Neural cell (in vitro differentiated cells): ENCODE measurements around the gene CBR4. TPM values are rescaled to one million over a fixed set of nuclear protein-coding genes. Genes with fewer than 3 reads are reported as not detected.

Experiments
- H2AFZ ChIP-seq: fragments of 200-600, 300-800 bp; sonication (generic), shearing (Covaris generic); 2 replicates; pipeline ENCODE4 v1.6.0; 2014; ENCODE audit warnings: low read depth, mild to moderate bottlenecking, antibody characterized with exemption, low read length, moderate library complexity
- H3F3A ChIP-seq: fragments of 200-600 bp; shearing (Covaris generic); 2 replicates; pipeline ENCODE4 v1.6.1; 2016; ENCODE audit warnings: mild to moderate bottlenecking, moderate library complexity, mixed read lengths, antibody characterized with exemption, low read length; ENCODE audit not compliant: insufficient read depth, poor library complexity, severe bottlenecking
- H3K27ac ChIP-seq: fragments of 200-600, 300-800 bp; sonication (generic), shearing (Covaris generic); 2 replicates; pipeline ENCODE4 v1.5.1; 2014; ENCODE audit warnings: mild to moderate bottlenecking, low read length, moderate library complexity
- H3K27me3 ChIP-seq: fragments of 300-800, 200-600 bp; sonication (generic), shearing (Covaris generic); 2 replicates; pipeline ENCODE4 v1.6.0; 2014; ENCODE audit warnings: mild to moderate bottlenecking, low read depth, low read length, moderate library complexity; ENCODE audit not compliant: insufficient read depth
- H3K36me3 ChIP-seq: fragments of 300-800, 200-600 bp; sonication (generic), shearing (Covaris generic); 2 replicates; pipeline ENCODE4 v1.5.1; 2014; ENCODE audit warnings: mild to moderate bottlenecking, antibody characterized with exemption, low read length, moderate library complexity; ENCODE audit not compliant: insufficient read depth
- H3K4me2 ChIP-seq: fragments of 300-800, 200-600 bp; sonication (generic), shearing (Covaris generic); 2 replicates; pipeline ENCODE4 v1.6.0; 2014; ENCODE audit warnings: mild to moderate bottlenecking, low read length
- H3K4me3 ChIP-seq: fragments of 300-800, 200-600 bp; sonication (generic), shearing (Covaris generic); 2 replicates; pipeline ENCODE4 v1.5.1; 2014; ENCODE audit warnings: mild to moderate bottlenecking, low read length, moderate library complexity
- H3K79me2 ChIP-seq: fragments of 200-600 bp; shearing (Covaris generic); replicated peaks from 2 replicates; pipeline ENCODE4 v1.6.0; 2014; ENCODE audit warnings: mild to moderate bottlenecking, low read length, moderate library complexity; ENCODE audit not compliant: insufficient read depth
- H3K9ac ChIP-seq: fragments of 300-800, 200-600 bp; sonication (generic), shearing (Covaris generic); 2 replicates; pipeline ENCODE4 v1.6.1; 2016; ENCODE audit warnings: mild to moderate bottlenecking, low read length, mixed read lengths
- H3K9me2 ChIP-seq: fragments of 200-600 bp; shearing (Covaris generic); 2 replicates; pipeline ENCODE4 v1.6.1; 2016; ENCODE audit warnings: mild to moderate bottlenecking, low read length, mixed read lengths; ENCODE audit not compliant: insufficient read depth
- H3K9me3 ChIP-seq: fragments of 200-600, 300-800 bp; sonication (generic), shearing (Covaris generic); 2 replicates; pipeline ENCODE4 v1.6.1; 2016; ENCODE audit warnings: mild to moderate bottlenecking, mixed run types, low read length, moderate library complexity, mixed read lengths
- H4K20me1 ChIP-seq: fragments of 200-600 bp; shearing (Covaris generic); 2 replicates; pipeline ENCODE4 v1.6.1; 2016; ENCODE audit warnings: mild to moderate bottlenecking, mixed run types; ENCODE audit not compliant: insufficient read depth
- EP300 ChIP-seq: fragments of 450-650 bp; conservative IDR thresholded peaks from 2 replicates; pipeline ENCODE4 v1.6.1; 2014; ENCODE audit warnings: antibody characterized with exemption, mild to moderate bottlenecking, moderate library complexity; ENCODE audit not compliant: poor library complexity, severe bottlenecking
- EZH2 ChIP-seq: fragments of 200-600, 300-800 bp; shearing (Covaris generic), sonication (generic); IDR thresholded peaks from 2 replicates; pipeline ENCODE4 v1.6.1; 2014; ENCODE audit warnings: antibody characterized with exemption, low read length, borderline replicate concordance, mild to moderate bottlenecking; ENCODE audit not compliant: insufficient read depth, poor library complexity, severe bottlenecking
- MXI1 ChIP-seq: fragments of 450-650 bp; conservative IDR thresholded peaks from 2 replicates; pipeline ENCODE4 v1.6.1; 2014; ENCODE audit warnings: antibody characterized with exemption, mild to moderate bottlenecking; ENCODE audit not compliant: poor library complexity, severe bottlenecking
- POLR2AphosphoS5 ChIP-seq: IDR thresholded peaks from 2 replicates; pipeline ENCODE4 v1.6.1; 2012
- RAD21 ChIP-seq: fragments of 450-650 bp; conservative IDR thresholded peaks from 2 replicates; pipeline ENCODE4 v1.6.1; 2014; ENCODE audit warnings: antibody characterized with exemption, mild to moderate bottlenecking, moderate library complexity
- SMC3 ChIP-seq: fragments of 450-650 bp; conservative IDR thresholded peaks from 2 replicates; pipeline ENCODE4 v1.6.1; 2014; ENCODE audit warnings: antibody characterized with exemption, mild to moderate bottlenecking, moderate library complexity; ENCODE audit not compliant: poor library complexity
- TAF1 ChIP-seq: IDR thresholded peaks from 2 replicates; pipeline ENCODE4 v1.6.1; 2012; ENCODE audit warnings: low read depth
- polyA plus RNA-seq: library from polyadenylated mRNA; depleted of rRNA; stranded (reverse); fragments of >200 nt; gene quantifications from 2 replicates; pipeline ENCODE4 v1.2.3, GENCODE V29; 2014
- TF ChIP-seq, protein P1 (sequence below): fragments of 450-650 bp; IDR thresholded peaks from 2 replicates; pipeline ENCODE4 v1.5.1; 2014; ENCODE audit warnings: antibody characterized with exemption, mild to moderate bottlenecking, moderate library complexity; ENCODE audit not compliant: poor library complexity, severe bottlenecking
- TF ChIP-seq, protein P2 (sequence below): IDR thresholded peaks from 2 replicates; pipeline ENCODE4 v1.6.1; 2012; ENCODE audit warnings: borderline replicate concordance

CBR4 gene
- polyA plus RNA-seq, 1 donor from 2014 or later = 32.2 TPM

DNA sequence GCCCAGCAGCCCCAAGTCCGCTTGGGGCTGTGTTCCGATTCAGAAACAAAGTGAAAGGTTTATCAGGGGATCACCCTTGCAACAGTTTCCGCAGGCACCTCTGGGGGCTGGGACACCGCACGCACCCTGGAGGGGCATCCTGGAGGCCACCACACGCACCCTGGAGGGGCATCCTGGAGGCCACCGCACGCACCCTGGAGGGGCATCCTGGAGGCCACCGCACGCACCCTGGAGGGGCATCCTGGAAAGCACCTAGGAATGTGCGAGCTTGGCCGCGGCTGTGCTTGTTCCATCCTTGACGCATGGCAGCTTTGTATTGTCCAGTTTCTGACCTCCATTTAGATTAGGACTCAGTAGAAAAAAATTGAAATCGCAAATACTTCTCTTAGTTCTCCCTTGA is 21.3 kb upstream of the CBR4 start:
- no peak overlapping the region for H2AFZ ChIP-seq
- H3K4me2 ChIP-seq = no peak overlapping the region
- H3K36me3 ChIP-seq = no peaks in the 10 kb centered on the region
- TF ChIP-seq EZH2 (no peak), SMC3 (no peak), TAF1 (no peak), MXI1 (no peak), RAD21 (no peak), EP300 (no peak), POLR2AphosphoS5 (no peak)
- TF ChIP-seq, protein P1, sequence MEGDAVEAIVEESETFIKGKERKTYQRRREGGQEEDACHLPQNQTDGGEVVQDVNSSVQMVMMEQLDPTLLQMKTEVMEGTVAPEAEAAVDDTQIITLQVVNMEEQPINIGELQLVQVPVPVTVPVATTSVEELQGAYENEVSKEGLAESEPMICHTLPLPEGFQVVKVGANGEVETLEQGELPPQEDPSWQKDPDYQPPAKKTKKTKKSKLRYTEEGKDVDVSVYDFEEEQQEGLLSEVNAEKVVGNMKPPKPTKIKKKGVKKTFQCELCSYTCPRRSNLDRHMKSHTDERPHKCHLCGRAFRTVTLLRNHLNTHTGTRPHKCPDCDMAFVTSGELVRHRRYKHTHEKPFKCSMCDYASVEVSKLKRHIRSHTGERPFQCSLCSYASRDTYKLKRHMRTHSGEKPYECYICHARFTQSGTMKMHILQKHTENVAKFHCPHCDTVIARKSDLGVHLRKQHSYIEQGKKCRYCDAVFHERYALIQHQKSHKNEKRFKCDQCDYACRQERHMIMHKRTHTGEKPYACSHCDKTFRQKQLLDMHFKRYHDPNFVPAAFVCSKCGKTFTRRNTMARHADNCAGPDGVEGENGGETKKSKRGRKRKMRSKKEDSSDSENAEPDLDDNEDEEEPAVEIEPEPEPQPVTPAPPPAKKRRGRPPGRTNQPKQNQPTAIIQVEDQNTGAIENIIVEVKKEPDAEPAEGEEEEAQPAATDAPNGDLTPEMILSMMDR = no peak
- TF ChIP-seq, protein P2, sequence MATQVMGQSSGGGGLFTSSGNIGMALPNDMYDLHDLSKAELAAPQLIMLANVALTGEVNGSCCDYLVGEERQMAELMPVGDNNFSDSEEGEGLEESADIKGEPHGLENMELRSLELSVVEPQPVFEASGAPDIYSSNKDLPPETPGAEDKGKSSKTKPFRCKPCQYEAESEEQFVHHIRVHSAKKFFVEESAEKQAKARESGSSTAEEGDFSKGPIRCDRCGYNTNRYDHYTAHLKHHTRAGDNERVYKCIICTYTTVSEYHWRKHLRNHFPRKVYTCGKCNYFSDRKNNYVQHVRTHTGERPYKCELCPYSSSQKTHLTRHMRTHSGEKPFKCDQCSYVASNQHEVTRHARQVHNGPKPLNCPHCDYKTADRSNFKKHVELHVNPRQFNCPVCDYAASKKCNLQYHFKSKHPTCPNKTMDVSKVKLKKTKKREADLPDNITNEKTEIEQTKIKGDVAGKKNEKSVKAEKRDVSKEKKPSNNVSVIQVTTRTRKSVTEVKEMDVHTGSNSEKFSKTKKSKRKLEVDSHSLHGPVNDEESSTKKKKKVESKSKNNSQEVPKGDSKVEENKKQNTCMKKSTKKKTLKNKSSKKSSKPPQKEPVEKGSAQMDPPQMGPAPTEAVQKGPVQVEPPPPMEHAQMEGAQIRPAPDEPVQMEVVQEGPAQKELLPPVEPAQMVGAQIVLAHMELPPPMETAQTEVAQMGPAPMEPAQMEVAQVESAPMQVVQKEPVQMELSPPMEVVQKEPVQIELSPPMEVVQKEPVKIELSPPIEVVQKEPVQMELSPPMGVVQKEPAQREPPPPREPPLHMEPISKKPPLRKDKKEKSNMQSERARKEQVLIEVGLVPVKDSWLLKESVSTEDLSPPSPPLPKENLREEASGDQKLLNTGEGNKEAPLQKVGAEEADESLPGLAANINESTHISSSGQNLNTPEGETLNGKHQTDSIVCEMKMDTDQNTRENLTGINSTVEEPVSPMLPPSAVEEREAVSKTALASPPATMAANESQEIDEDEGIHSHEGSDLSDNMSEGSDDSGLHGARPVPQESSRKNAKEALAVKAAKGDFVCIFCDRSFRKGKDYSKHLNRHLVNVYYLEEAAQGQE = no peak
- no peaks in the 10 kb centered on the region for H3K27me3 ChIP-seq
- no peaks in the 10 kb centered on the region for H3F3A ChIP-seq
- H3K9me3 ChIP-seq = no peaks in the 10 kb centered on the region
- no peak overlapping the region for H3K4me3 ChIP-seq
- no peak overlapping the region for H3K9ac ChIP-seq
- H4K20me1 ChIP-seq = no peaks in the 10 kb centered on the region
- H3K27ac ChIP-seq = no peak overlapping the region
- no peaks in the 10 kb centered on the region for H3K9me2 ChIP-seq
- no peaks in the 10 kb centered on the region for H3K79me2 ChIP-seq

DNA sequence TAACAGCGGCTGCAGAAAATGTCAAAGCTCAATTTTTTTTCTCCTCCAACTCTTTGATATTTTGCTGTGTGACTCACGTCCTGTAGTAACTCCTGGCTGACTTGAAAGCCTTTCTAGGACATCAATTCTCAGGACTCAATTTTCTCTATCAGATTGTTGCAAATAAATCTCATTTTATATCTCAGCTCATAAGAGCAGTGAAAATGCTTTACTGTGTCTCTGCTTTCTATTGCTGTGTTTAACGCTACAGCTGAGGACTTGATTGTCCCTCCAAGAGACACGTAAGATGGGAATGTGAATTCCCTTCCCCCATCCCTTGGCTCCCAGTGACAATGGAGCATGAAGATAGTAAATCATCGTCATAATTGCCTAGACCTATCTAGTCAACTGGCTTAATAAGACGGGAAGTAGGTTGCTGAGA is 20.5 kb upstream of the CBR4 start:
- Histone ChIP-seq H2AFZ (no peak overlapping the region), H3F3A (no peaks in the 10 kb centered on the region), H3K4me2 (no peak overlapping the region), H4K20me1 (no peaks in the 10 kb centered on the region), H3K79me2 (no peaks in the 10 kb centered on the region), H3K4me3 (no peak overlapping the region), H3K9ac (no peak overlapping the region), H3K27ac (no peak overlapping the region), H3K36me3 (no peaks in the 10 kb centered on the region), H3K9me2 (no peaks in the 10 kb centered on the region), H3K9me3 (no peaks in the 10 kb centered on the region), H3K27me3 (no peaks in the 10 kb centered on the region)
- TF ChIP-seq, protein P1 = no peak
- TF ChIP-seq, protein P2 = no peak
- TF ChIP-seq TAF1 (no peak), SMC3 (no peak), POLR2AphosphoS5 (no peak)
